Umbilical cord (tissue), 2 donors: ENCODE data around the gene GRID1. TPM values are rescaled to one million over a fixed set of nuclear protein-coding genes. Genes with fewer than 3 reads are reported as not detected.
A peak's percentile ranks its signal among the peaks of the same experiment; 100 is the strongest.
"Not testable (repeated sequence)": the region's sequence is repeated elsewhere in the genome, so short reads cannot be mapped to it uniquely, and the experiment has no call there.

ENCODE experiments used
- DNase-seq: peaks from one replicate; pipeline ENCODE4 v3.0.0-alpha.2; 2015; ENCODE audit warnings: low spot score
- total RNA-seq: library from RNA; depleted of rRNA; stranded (reverse); fragments of >200 nt; gene quantifications from one replicate; pipeline ENCODE4 v1.2.3, GENCODE V29; 2014; ENCODE audit warnings: low replicate concordance; ENCODE audit not compliant: insufficient read depth

GRID1 gene
- total RNA-seq, 1 donor from 2014 or later = 7.2 TPM

DNA sequence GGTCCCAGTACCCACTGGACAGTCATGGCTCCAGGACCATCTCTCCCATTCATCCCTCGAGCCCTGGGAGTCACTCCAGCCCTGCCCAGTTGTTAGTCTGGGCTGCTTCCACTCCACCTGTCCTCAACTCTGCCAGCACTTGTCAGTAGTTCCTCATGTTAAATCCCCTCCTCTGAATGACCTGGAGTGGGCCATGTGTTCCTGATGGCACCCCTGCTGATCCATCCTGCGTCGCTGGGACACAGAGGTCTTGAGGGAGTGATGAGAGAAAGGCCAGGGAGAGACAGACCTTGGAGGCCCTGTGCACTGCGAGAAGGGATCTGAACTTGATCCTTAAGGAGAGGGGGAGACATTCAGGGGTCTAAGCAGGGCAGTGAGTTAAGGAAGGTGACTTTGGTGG, 174.9 kb downstream of the GRID1 start:
- no peak for DNase-seq

DNA sequence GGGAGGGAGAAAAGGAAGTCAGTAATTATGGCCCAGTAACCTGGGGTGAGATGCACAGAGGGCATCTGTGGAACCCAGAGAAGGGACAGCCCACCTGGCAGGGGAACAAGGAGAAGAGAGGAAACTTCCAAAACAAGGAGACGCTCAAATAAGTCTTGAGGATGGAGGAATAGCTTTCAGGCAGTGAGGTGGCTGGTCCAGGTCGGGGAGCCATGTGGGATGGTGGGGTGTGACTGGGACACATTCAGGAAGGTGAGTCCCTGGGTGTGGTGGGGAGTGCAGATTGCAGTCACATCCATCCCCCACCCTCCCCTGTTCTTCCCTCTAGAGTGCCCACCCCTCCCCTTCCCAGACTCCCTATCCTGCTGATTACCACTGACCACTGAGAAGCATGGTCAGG, 175.4 kb downstream of the GRID1 start:
- no peak for DNase-seq

DNA sequence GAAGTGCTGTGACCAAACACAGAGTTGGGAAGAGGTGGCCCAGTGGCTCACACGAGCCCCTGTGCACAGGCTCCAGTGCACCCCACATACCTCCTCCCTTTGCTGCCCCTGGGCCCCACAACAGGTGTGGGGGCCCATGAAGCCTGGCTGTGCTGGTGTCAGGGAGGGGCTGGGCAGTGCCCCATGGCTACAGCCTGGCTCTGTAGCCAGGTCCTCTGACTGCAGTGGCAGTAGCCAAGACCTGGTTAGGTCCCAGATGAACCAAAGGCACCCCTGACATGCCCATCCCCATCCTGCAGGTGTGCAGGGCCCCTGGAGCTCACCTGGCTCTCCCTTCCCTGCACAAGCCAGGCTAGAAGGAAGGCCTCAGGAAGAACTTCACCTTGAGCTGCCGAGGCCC, 176.3 kb downstream of the GRID1 start:
- DNase-seq = no peak

DNA sequence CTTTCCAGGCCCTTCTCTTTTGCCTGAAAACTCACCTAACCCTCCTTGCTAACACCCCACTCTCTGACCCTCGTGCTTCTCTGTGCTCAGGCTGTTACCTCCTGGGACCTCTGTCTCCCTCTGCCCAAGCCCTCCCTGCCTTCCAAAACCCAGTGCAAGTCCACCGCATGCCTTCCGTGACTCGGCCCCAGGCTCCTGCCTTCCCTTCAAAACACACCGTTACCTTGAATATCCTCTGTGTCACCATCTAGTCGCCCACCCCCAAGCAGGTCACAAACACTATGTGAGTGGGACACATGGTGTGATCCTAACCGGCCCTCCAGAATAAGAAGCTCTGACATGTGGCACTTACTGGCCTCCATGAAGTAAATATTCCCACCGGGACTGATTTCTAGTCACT, 176.7 kb downstream of the GRID1 start:
- no peak for DNase-seq

DNA sequence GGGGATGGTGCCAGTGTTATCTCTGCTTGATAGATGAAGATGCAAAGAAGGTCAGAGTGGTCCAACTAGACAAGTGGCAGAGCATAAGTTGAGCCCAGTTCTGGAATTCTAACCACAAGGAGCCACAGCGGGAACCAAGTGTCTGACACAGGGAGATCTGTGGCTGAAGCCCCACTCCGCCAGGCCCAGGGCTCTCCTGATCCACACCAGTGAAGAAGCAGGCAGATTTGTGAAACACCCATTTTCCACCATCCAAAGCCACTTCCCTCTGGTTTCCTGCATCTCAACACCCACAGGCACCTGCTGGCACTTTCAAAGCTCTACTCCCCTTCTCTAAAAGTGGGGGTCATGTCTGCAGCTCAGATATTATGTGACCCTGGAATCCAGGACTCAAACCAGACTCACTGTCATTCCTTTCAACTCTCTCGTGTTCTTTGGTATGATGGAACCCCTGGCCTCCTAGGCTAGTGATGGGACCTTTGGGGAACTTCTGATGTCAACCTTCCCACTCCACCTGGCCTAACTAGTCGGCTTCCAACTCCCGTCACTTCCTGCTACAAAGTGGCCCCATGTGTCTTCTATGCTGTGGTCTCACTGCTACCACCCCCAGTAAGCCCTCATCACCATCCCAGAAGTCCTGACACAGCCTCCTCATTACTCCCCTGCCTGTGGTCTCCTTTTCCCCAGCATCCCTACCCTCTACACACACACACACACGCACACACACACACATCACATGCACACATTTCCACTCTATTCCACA, 177.6 kb downstream of the GRID1 start:
- no peak for DNase-seq

DNA sequence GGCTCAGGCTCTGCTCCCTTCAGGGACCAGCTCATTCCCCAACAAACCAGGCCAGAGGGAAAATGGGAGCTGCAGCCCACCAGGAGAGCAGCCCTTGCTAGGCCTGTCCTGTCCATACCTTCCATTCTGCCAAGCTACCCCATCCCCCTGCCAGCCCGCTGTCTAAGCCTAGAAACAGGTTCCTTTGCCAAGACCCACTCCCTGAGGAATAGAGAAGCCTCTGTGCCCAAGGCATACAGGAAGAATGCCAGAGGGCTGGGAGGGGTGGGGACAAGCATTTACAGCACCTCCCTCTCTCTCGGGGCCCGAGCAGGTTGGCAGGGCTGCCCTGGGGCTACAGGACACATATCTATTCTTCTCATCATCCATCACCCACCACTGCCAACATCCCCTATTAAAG, 178.3 kb downstream of the GRID1 start:
- DNase-seq = no peak

DNA sequence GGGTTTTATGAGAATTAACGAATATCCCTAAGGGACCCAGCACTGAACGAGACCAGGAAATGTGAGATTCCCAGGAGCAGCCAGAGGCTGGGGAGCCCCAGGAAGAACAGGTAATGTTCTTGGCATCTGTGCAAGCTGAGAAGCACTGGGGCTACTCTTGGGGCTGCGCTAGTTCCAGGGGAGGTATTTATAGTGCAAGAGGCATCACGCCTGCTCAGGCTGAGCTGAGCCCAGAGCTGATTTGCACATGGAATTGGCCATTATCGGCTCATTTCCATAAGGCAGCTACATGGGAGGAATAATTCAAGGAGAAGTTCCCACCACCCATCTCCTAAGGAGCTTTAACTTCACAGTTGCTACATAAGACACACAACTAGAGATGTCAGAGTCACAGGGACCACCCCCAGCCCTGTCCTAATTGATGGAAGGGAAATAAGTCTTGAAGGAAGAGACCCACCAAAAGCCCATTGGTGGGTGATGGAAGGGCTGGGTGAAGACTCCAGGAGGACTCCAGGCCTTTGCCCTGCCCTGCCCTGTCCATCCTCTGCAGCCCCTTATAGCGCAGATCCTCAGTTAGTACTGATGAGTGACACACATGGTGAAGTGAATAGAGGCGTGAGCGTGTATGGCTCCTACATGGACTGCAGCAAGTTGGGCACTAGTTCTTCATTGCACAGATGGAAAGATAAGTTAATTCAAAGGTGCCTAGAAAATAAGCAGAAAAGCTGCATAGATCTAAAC, 178.9 kb downstream of the GRID1 start:
- no peak for DNase-seq

DNA sequence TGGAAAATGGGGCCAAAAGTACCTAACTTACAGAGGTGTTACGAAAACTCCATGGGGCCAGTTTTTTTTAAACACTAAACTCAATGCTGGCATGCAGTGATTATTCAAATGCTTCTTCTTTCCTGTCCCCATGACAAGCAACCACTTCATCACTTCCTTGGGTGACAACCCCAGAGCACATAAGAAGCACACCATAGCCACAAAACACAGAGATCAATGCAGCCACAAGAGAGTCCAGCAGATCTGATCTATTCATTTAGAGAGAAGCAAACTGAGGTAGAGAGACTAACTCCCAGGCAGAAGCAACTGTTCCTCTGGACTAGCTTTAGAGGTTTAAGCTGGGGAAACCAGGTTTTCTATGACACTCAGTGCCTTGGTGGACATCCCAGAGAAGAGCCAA, 180.0 kb downstream of the GRID1 start:
- DNase-seq = no peak

DNA sequence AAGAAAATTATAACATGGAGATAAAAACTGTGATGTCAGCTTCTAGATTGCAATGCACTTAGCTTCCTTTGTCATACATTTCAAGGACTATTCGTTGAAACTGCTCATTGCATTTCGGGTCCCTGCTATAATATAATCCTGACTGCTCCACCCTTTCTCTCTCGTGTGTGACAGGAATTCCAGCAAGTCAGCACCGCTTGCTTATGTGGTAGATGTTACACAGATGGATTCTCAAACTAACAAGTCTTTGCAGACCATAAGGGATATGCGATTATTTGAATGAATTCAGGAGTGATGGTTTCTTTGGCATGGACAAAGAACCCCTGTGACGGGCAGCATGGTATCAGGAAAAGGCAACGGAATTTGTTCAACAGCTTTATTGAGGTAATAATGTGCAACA, 184.0 kb downstream of the GRID1 start:
- DNase-seq = no peak

DNA sequence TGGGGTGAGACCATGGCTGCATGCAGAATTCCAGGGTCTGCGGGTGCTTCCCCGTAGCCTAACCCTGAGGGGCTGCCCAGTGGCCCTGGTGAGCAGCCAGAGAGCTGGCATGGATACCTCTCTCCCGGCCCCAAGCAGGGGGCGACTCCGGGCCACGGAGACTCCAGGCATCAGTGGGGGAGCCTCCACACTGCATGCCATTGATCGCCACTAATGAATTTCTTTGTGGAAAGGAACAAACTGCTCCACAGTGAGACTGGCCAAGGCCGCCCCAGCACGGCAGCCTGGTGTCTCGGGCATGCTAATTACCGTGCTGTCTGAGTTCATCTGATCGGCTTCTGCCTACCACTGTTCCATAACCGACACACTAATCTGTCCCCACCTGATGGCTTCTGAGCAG, 184.4 kb downstream of the GRID1 start:
- DNase-seq = no peak

DNA sequence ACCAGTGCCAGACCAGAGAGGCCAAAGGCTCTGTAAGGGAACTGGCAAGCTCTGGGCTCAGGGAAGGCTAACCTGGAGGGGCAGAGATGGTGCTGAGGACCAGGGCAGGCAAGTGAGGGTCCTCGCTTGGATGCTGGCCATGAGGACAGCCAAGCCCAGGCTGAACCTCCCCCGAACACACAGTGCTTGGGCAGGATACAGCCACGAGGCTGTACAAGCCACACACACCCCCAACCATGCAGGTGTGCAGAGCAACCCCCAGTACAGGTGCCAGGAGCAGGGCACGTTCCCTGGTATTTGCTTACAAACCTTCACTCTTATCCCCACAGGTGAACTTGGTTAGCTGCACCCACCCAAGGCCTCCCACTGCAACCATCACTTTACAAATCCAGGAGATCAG, 185.7 kb downstream of the GRID1 start:
- DNase-seq = no peak

DNA sequence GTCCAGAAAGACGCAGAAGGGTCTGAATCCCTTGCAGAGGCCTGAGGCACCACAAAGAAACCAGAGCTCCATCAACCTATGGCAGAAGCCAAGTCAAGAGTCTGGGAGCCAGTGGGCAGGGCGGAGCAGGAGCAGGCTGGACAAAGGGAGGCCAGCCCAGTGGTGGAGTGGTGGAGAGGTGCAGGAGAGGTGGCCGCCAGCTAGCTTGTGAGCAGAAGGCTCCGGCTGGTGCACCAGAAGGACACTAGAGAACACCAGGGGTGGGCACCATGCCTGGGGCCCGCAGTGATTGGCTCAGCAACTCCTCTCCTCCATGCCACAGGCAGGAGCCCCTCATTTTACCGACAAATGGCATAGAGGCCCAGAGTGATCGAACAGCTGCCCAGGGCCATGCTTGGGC, 186.6 kb downstream of the GRID1 start:
- no peak for DNase-seq

DNA sequence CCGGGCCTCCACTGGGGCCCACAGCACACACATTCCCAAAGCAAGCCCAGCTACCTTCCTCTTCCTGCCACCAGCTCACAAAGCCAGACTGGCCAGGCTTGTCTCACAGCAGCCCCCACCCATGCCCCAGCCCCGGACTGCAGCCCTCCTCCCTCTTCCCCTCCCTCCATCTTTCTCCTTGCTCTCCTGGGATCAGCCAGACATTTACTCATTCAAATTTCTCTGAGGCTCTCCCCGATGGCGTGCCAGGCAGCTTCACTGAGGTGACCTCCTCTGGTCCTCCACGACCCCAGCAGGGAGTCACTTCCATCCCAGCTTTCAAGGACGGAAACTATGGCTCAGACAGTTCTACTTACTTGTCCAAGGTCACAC, 187.5 kb downstream of the GRID1 start:
- no peak for DNase-seq

DNA sequence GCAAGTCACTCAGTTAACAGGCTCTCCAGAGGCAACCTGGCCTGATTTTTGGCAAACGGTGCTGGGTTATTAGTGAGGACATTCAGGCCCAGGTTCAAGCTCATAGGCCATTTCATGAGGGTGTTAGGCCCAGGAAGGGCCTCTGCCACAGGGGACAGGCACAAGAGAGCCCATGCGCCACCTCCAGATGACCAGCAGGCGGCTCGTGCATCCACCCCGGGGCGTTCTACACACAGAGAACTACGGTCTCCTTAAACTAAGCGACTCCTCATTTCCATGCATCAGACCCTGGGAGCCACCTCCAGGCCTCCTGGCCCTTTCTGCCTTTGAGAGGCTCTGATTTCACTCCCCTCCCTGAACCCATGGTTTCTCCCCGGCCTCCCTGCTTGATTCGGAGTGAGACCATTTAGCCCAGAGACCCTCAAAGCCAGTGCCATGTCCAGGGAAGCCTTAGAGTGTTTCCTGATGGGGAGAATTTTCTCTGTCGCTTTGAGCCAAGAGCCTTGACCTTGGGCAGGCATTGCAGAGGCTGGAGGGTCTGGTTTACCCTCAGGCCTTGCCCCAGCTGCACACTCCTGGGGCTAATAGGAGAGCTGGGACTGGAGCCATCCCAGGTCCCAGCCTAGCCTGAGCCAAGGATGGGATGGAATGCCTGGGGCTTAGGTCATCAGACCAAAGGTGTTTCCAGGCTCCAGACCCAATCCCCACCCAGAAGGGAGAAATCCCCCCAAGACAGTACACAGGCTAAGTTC, 188.0 kb downstream of the GRID1 start:
- no peak for DNase-seq

DNA sequence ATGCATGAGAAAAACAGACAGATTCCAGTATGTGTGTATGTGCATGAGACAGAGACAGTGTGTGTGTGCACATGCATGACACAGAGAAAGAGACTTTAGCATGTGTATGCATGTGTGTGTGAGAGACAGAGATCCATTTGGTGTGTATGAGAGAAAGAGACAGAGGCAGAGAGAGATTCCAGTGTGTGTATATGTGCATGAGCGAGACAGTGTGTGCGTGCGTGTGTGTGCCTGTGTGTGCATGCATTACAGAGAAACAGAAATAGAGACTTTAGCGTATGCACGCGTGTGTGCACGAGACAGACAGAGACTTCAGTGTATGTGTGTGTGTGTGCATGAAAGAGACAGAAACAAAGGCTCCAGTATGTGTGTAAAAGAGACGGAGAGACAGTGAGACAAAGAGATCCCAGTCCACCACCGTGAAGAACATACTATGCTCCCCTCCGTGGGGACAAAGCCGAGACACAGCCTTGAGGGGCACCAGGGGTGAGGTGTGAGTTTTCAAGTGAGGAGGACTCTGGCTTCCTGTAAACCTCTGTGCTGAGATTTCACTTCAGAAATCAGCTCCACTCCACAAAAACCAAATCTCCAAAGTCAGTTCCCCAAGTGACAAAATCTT, 188.9 kb downstream of the GRID1 start:
- DNase-seq = no peak

DNA sequence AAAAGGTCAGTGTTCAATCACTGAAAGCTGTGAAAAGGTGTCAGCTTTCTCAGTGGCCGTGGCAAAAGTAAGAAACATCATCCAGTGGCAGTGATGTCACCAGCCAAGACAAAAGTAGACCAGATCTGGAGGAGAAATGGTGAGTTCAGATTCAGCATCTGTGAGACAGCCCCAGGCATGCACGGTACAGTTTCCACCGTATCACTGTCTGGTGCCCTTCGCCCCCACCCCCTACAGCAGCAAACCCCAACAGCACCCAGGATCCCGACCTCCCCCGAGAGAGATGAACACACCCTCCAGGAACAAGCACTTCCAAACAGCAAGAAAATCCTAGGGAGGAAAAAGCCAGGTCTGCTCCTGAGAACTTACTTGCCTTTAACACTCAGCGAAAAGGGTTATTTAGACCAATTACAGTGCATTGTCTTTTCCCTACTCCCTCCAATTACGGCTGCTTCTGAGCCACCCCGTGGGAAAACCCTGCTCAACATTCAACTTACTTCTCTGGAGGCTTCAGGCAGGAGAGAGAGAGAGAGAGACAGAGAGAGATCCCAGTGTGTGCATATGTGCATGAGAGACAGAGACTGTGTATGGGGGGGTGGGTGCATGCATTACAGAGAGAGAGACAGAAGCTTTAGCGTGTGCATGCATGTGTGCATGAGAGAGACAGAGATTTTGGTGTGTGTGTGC, 189.6 kb downstream of the GRID1 start:
- DNase-seq = no peak

DNA sequence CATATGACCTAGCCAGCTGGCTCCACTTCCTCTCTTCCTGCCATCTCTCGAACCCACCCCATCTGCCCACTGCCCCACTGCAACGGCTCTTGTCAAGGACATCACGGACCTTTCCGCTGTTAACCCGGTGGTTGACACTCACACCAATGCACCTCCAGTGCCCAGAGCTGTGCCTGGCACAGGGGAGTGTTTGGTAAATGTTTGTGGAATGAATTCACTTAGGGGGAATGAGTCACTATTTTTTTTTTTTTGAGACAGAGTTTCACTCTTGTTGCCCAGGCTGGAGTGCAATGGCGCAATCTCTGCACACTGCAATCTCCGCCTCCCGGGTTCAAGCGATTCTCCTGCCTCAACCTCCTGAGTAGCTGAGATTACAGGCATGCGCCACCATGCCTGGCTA, 191.1 kb downstream of the GRID1 start:
- not testable (repeated sequence) for DNase-seq

DNA sequence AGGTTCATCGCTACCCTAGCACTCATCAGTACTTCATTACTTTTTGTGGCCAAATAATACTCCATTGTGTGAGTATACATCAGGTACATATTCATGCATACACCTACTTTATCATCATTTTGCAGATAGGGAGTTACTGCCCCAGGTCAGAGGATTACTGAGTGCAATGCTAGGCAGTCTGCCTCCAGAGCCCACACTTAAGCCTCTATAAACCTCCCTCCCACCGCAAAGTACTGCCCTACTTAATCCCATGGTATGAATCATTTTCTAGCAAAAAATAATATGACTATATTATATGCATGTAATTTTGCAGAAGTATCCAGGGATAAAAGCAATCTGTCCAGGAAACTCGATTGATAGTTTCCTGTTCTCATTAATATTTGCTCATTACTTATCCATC, 194.3 kb downstream of the GRID1 start:
- peak; percentile 68 for DNase-seq

DNA sequence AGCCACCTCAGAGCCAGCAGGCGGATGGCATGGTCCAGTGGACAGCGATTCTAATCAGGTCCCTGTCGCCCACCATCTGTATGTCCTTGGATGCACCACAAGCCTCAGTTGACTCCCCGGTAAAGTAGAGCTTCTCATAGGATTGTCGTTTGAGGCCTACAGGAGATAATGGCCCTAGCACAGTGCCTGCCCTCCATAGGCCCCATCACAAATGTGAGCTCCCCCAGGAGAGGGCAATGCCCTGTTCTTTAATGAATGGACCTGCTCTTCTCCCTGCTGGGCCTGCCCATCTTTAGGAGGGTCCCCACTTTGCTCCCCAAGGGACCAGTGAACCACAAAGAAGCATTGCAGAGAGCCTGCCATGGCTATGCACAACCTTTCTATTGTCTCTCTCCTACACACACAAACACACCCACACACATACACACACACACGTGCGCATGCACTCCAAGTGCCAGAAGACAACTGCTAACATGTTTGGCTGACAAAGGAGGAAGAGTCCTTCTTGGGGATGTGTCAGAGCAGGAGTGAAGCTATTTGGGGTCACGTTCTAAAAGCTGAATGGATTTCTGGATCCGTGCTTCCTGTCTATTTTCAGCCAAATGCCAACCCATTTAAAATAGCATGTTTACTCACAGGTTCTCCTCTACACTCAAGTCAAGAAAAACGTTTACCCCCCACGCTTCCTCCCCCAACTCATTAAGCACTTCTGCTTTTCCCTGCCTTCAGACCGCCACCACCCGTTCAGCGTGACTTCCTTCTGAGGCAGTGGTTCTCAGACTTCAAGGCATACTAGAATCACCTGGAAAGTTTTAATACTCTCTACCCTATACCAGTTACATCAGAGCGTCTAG, 196.1 kb downstream of the GRID1 start:
- no peak for DNase-seq

DNA sequence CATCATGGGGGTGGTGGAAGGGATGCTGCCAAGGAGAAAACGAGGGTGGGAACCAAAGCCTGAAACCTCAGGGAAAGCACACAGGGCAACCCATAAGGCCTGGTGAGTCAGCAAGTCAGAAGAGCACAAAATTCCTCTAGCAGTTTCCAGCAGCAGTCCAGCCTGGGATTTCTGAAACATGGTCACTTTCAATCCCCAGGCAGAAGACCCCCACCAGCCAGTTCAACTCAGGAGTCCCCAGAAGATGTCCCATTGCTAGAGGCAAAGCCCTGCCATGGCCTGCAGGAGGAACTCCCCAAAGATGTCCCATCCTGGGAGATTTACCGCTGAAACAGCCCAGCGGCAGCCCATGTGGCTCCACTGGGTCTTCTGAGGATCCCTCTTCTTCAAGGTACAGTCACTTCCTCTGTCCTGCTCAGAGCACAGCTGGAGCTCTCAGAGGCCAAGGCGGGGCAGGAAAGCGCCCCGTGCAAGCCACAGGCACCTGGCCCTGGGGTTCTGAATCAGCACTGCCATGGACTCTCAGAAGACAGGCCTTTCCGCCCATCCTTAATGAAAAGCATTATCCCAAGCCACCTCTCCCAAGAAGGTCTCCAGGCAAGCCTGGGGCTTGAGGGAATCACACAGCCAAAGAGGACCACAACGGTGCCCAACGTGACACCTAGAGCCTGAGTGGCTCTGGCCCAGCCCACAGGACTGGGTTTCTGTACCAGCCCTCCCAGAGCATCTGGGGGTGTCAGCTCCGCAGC, 196.9 kb downstream of the GRID1 start:
- DNase-seq = no peak
